ENCODE data around the gene GALNT9. TPM values are rescaled to one million over a fixed set of nuclear protein-coding genes. Genes with fewer than 3 reads are reported as not detected.

The GALNT9 gene
- total RNA-seq, 1 donor from 2014 or later = 2.1 TPM

DNA sequence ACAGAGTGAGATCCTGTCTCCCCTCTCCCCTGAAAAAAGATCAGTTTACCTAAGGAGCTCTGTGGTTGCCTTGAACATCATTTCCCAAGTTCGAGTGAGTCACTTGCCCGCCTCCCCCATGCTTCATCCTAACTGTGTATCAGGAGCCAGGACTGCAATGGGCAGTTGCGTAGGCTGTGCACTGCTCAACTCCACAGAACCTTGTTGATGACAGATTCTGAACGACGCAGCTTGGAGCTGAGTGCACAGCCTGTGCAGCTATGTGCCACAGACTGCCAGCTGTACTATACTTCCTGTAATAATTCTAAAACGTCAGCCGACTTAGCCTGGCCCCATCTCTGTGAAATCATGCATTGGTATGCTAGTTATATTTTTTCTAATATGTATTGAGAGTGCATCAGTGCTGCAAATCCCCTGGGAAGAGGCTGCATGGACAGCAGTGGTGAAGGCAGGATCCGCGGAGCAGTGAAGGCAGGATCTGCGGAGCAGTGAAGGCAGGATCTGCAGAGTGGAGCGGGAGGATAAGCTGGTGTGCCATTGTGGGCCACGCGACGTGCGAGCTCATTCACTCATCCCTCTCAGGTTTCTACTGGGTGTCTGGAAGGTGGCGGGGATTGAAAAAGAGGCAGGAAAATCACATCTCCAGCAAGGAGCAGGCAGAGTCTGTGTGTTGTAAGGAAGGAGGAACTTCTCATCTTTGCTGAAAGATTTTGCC lies 80.8 kb downstream of the GALNT9 start:
- H4K20me1 ChIP-seq (ENCODE audit: insufficient read depth, low read length) = no peaks in the 10 kb centered on the region
- H3K79me2 ChIP-seq (ENCODE audit: insufficient read depth, low read length) = no peaks in the 10 kb centered on the region
- H3K27me3 Mint-ChIP-seq (ENCODE audit: low read depth, unreplicated experiment) = peaks cover 48% of the 10 kb centered on the region
- H3K4me3 ChIP-seq (ENCODE audit: insufficient read depth, low read depth, low read length) = no peak overlapping the region
- H3K27ac Mint-ChIP-seq (ENCODE audit: unreplicated experiment) = no peak overlapping the region
- H3K36me3 Mint-ChIP-seq (ENCODE audit: low read depth, unreplicated experiment) = peaks cover 3% of the 10 kb centered on the region
- DNase-seq (ENCODE audit: low read depth) (peak; percentile 22), FAIRE-seq (no peak)
- no peaks in the 10 kb centered on the region for H3K4me1 Mint-ChIP-seq (ENCODE audit: low read depth, unreplicated experiment)
- H3K4me3 Mint-ChIP-seq (ENCODE audit: unreplicated experiment) = no peak overlapping the region
- TF ChIP-seq EZH2 (IDR thresholded peaks at IDR 0.05; ENCODE audit: insufficient read depth, low read length) = no peak
- TF ChIP-seq, protein P1, sequence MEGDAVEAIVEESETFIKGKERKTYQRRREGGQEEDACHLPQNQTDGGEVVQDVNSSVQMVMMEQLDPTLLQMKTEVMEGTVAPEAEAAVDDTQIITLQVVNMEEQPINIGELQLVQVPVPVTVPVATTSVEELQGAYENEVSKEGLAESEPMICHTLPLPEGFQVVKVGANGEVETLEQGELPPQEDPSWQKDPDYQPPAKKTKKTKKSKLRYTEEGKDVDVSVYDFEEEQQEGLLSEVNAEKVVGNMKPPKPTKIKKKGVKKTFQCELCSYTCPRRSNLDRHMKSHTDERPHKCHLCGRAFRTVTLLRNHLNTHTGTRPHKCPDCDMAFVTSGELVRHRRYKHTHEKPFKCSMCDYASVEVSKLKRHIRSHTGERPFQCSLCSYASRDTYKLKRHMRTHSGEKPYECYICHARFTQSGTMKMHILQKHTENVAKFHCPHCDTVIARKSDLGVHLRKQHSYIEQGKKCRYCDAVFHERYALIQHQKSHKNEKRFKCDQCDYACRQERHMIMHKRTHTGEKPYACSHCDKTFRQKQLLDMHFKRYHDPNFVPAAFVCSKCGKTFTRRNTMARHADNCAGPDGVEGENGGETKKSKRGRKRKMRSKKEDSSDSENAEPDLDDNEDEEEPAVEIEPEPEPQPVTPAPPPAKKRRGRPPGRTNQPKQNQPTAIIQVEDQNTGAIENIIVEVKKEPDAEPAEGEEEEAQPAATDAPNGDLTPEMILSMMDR (IDR thresholded peaks at IDR 0.05; ENCODE audit: insufficient read depth, low read depth, low read length) = no peak
- H3K36me3 ChIP-seq (ENCODE audit: insufficient read depth, low read length) = no peaks in the 10 kb centered on the region
- H3K27me3 ChIP-seq (ENCODE audit: insufficient read depth, low read length) = peaks cover 5% of the 10 kb centered on the region
- no peak overlapping the region for H3K27ac ChIP-seq (ENCODE audit: low read depth, low read length)
- no peak overlapping the region for H3K9ac ChIP-seq (ENCODE audit: low read length)
- no peaks in the 10 kb centered on the region for H3K4me1 ChIP-seq (ENCODE audit: insufficient read depth, low read length)
- no peaks in the 10 kb centered on the region for H3K9me3 Mint-ChIP-seq (ENCODE audit: unreplicated experiment)
- H2AFZ ChIP-seq (ENCODE audit: low read depth, low read length) = no peak overlapping the region
- H3K4me2 ChIP-seq (ENCODE audit: low read length) = no peak overlapping the region
- H3K9me3 ChIP-seq (ENCODE audit: insufficient read depth, low read depth, low read length) = no peaks in the 10 kb centered on the region

DNA sequence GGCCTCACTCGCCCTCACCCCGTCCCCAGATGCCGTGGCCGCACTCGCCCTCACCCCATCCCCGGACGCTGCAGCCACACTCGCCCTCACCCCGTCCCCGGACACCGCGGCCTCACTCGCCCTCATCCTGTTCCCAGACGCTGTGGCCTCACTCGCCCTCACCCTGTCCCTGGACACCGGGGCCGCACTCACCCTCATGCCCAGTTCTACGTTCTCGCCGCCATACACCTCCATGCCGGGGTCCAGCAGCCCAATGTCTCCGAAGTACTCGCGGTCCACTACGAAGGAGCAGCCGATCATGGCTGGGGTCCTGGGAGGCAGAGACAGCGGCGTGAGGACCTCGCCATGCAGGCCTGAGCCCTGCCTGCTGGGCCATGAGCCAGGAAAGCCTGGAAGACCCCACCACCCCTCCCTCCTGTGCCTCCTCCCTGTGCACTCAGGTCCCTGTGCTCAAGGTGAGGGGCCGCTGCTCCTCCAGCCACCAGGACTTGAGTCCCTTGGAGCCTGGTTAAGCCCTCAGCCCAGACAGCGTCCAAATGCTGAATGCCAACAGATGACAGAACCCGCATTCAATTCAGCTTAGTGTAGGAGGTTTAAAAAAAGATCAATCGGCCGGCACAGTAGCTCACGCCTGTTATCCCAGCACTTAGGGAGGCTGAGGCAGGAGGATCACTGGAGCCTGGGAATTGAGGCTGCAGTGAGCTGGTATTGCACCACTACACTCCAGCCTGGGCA lies 81.5 kb downstream of the GALNT9 start:
- H3K27ac ChIP-seq (ENCODE audit: low read depth, low read length) = no peak overlapping the region

More for the DNA sequence above, 81.5 kb downstream of the GALNT9 start:
- Mint-ChIP-seq H3K36me3 (ENCODE audit: low read depth, unreplicated experiment) (peaks cover 3% of the 10 kb centered on the region), H3K9me3 (ENCODE audit: unreplicated experiment) (no peaks in the 10 kb centered on the region), H3K4me3 (ENCODE audit: unreplicated experiment) (no peak overlapping the region), H3K4me1 (ENCODE audit: low read depth, unreplicated experiment) (no peaks in the 10 kb centered on the region), H3K27me3 (ENCODE audit: low read depth, unreplicated experiment) (peaks cover 51% of the 10 kb centered on the region), H3K27ac (ENCODE audit: unreplicated experiment) (no peak overlapping the region)
- no peaks in the 10 kb centered on the region for H3K4me1 ChIP-seq (ENCODE audit: insufficient read depth, low read length)
- H3K9me3 ChIP-seq (ENCODE audit: insufficient read depth, low read depth, low read length) = no peaks in the 10 kb centered on the region
- H2AFZ ChIP-seq (ENCODE audit: low read depth, low read length) = no peak overlapping the region
- no peaks in the 10 kb centered on the region for H3K36me3 ChIP-seq (ENCODE audit: insufficient read depth, low read length)
- H4K20me1 ChIP-seq (ENCODE audit: insufficient read depth, low read length) = no peaks in the 10 kb centered on the region
- no peak overlapping the region for H3K4me2 ChIP-seq (ENCODE audit: low read length)
- FAIRE-seq (no peak), DNase-seq (ENCODE audit: low read depth) (no peak)
- TF ChIP-seq, protein P1 (IDR thresholded peaks at IDR 0.05; ENCODE audit: insufficient read depth, low read depth, low read length) = no peak
- no peak for TF ChIP-seq EZH2 (IDR thresholded peaks at IDR 0.05; ENCODE audit: insufficient read depth, low read length)
- H3K79me2 ChIP-seq (ENCODE audit: insufficient read depth, low read length) = no peaks in the 10 kb centered on the region
- H3K27me3 ChIP-seq (ENCODE audit: insufficient read depth, low read length) = peaks cover 5% of the 10 kb centered on the region
- H3K4me3 ChIP-seq (ENCODE audit: insufficient read depth, low read depth, low read length) = no peak overlapping the region
- no peak overlapping the region for H3K9ac ChIP-seq (ENCODE audit: low read length)

Data from astrocyte (in vitro differentiated cells and primary cell).